Measurements from ENCODE around the gene GAD1. TPM values are rescaled to one million over a fixed set of nuclear protein-coding genes. Genes with fewer than 3 reads are reported as not detected.

GAD1 gene
- total RNA-seq, 2 donors from 2014 or later: 0.41 to 5.5 TPM

DNA sequence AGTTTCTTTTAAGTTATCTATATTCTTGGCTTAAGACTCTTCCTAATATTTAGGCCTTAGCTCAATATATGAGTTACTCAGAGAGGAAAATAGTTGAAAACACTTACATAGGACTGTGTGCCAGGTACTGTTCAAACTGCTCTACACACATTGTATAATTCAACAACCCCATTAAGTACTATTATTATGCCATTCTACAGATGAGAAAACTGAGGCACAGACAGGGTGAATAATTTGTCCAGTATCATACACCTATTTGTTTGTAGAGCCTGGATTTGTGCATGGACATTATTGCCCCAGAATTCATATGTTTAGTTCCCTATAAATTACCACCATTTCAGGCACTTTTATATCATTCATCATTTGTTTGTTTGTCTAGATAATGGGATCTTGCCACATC, 17.7 kb upstream of the GAD1 start:
- no peaks in the 10 kb centered on the region for H3K27me3 ChIP-seq (replicated peaks; ENCODE audit: insufficient read depth)
- H3K9me3 ChIP-seq: no peaks in the 10 kb centered on the region
- DNase-seq (ENCODE audit: low spot score) (no peak), ATAC-seq (ENCODE audit: insufficient number of reproducible peaks, low FRiP score, low read depth) (no peak)
- no peaks in the 10 kb centered on the region for H3K4me1 ChIP-seq (ENCODE audit: control insufficient read depth in 1 of 2, low read depth in 2 of 2)
- H3K27ac ChIP-seq: no peak overlapping the region
- no peak overlapping the region for H3K4me3 ChIP-seq
- H3K36me3 ChIP-seq: no peaks in the 10 kb centered on the region
- TF ChIP-seq, protein P1, sequence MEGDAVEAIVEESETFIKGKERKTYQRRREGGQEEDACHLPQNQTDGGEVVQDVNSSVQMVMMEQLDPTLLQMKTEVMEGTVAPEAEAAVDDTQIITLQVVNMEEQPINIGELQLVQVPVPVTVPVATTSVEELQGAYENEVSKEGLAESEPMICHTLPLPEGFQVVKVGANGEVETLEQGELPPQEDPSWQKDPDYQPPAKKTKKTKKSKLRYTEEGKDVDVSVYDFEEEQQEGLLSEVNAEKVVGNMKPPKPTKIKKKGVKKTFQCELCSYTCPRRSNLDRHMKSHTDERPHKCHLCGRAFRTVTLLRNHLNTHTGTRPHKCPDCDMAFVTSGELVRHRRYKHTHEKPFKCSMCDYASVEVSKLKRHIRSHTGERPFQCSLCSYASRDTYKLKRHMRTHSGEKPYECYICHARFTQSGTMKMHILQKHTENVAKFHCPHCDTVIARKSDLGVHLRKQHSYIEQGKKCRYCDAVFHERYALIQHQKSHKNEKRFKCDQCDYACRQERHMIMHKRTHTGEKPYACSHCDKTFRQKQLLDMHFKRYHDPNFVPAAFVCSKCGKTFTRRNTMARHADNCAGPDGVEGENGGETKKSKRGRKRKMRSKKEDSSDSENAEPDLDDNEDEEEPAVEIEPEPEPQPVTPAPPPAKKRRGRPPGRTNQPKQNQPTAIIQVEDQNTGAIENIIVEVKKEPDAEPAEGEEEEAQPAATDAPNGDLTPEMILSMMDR (IDR thresholded peaks at IDR 0.05): no peak

DNA sequence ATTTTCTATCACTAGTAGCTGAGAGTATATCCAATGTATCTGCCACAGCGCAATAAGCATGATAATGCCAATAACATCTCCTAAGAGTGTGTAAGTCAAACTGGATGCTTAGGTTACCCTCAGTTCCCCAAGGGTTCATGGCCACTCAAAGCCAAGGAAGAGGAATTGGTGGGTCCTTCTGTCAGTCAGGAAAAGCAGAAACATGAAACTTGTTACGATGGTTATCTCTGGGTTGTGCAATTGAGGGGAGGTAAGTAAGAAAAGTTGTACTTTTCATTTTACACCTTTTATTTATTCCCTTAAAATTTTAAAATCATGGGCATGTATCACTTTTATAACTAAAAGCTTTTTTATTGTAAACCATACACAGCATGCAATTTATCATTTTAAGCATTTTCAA, 10.1 kb upstream of the GAD1 start:
- Histone ChIP-seq H3K4me3 (no peak overlapping the region), H3K9me3 (no peaks in the 10 kb centered on the region), H3K36me3 (no peaks in the 10 kb centered on the region), H3K27me3 (replicated peaks; ENCODE audit: insufficient read depth) (no peaks in the 10 kb centered on the region), H3K4me1 (ENCODE audit: control insufficient read depth in 1 of 2, low read depth in 2 of 2) (no peaks in the 10 kb centered on the region), H3K27ac (no peak overlapping the region)
- DNase-seq (ENCODE audit: low spot score): no peak
- TF ChIP-seq, protein P1 (IDR thresholded peaks at IDR 0.05): no peak
- no peak for ATAC-seq (ENCODE audit: insufficient number of reproducible peaks, low FRiP score, low read depth)

DNA sequence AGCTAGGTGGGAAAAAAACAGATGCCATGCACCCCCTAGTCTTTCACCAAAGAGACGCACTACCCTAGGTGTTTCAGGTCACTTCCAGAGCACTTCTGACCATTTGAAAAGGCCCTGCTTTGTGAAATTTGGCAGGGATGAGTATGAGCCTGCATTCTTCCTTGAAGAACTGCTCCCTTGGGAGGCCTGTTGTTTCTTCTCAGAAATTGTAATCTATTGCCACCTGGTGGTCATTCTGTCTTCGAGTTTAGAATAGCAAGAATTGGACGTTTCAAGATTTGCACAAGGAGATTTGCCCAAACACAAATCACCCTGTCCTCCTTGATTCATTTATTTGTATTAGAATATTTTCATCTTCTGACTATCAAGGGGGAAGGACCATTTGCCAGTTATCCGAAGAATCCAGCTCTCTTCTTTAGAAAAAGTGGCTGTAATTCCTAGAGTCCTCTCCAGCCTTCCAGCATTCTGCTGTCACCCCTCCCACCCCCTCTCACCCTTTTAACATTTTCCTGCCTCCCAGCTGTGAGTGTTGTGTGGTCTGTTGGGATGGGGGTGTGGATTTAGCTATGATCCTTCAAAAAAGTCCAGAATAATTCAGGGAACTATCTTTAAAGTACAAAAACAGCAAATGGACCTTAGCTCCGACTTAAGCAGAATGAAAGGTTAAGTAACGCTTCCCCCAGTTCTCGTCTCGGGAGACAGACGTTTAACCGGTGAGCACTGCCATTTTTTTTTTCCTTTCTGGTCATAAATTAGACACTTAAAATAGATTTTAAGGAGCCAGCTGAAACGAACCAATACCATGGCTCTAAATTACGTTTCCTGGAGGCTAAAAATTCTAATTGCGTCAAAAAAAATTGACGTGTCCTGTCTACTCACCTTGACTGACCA, 3.7 kb upstream of the GAD1 start:
- no peak overlapping the region for H3K4me3 ChIP-seq
- TF ChIP-seq, protein P1 (IDR thresholded peaks at IDR 0.05): peak; percentile 67
- no peaks in the 10 kb centered on the region for H3K9me3 ChIP-seq
- H3K36me3 ChIP-seq: no peaks in the 10 kb centered on the region
- peaks cover 10 to 27% of the 10 kb centered on the region in 2 donors for H3K4me1 ChIP-seq (ENCODE audit: control insufficient read depth in 1 of 2, low read depth in 2 of 2)
- no peak overlapping the region for H3K27ac ChIP-seq
- DNase-seq (ENCODE audit: low spot score) (no peak), ATAC-seq (ENCODE audit: insufficient number of reproducible peaks, low FRiP score, low read depth) (no peak)
- H3K27me3 ChIP-seq (replicated peaks; ENCODE audit: insufficient read depth): no peaks in the 10 kb centered on the region

DNA sequence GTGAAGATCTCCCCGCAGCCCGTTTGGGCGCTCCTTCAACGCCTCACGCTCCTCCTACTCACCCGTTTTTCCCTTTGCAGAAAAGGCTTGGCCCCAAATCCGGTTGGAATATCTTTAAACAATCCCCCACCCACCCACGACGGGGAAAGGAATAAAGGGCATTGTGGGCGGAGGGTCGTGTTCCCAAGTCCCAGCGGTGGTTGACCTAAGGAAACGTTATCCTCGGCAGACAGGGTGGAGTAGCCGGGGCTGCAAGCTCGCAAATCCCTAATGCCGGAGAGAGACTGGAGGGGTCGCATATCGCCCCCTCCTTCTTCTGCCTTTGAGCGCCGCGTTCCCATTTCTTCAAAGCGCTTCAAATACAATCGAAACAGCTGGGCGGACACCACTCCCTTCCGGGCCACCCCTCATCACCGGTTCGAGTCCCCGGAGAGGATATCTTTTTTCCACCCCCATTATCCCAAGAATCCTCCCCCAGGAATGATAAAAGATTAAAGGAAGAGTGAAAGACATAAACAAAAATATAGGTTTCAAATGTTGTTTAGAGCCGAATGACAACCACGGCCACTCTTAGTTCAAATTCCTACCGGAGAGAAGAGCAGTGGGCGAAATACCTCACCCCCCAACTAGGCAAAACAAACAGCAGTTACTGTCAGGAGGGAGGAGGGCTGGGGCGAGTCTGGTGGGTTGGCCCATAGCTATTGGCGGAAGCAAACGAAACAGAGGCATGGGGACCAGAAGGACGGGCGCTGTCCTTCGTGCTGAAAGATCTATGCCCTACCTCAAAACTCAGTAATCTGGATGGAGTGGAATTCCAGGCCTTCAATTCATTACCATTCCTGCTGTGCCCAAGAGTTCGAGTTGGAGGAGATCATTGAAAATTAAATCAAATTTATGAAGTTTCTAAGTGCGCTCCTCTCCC, 2.8 kb upstream of the GAD1 start:
- Histone ChIP-seq H3K4me1 (ENCODE audit: control insufficient read depth in 1 of 2, low read depth in 2 of 2) (peaks cover 16 to 36% of the 10 kb centered on the region in 2 donors), H3K9me3 (no peaks in the 10 kb centered on the region), H3K36me3 (no peaks in the 10 kb centered on the region), H3K4me3 (no peak overlapping the region), H3K27me3 (replicated peaks; ENCODE audit: insufficient read depth) (no peaks in the 10 kb centered on the region), H3K27ac (peak overlapping the region in 1 of 2 donors; percentile 25)
- no peak for ATAC-seq (ENCODE audit: insufficient number of reproducible peaks, low FRiP score, low read depth)
- TF ChIP-seq, protein P1 (IDR thresholded peaks at IDR 0.05): no peak
- no peak for DNase-seq (ENCODE audit: low spot score)
